Panc1 (cell line): Measurements from ENCODE around the gene TRIM39. TPM values are rescaled to one million over a fixed set of nuclear protein-coding genes. Genes with fewer than 3 reads are reported as not detected.

ENCODE experiments used
- ATAC-seq: fragments of 200-7000 bp; cut with Tn5 transposase; 2 replicates; pipeline ENCODE4 v1.9.1; 2020; ENCODE audit warnings: mild to moderate bottlenecking, moderate library complexity
- BruUV-seq: library from RNA; stranded (reverse); fragments of 400-500 nt; replicated peaks from 2 replicates; lab custom pipeline; 2021; lab: Mats Ljungman, UMichigan
- CTCF ChIA-PET: fragments of 300-600 bp; sonication (Branson Sonifier 250); formaldehyde crosslinking; loops from one replicate; lab custom pipeline; 2022; ENCODE audit warnings: antibody characterized with exemption; lab: Charles Lee
- POLR2A ChIA-PET: fragments of 300-600 bp; sonication (Branson Sonifier 250); formaldehyde crosslinking; loops from one replicate; lab custom pipeline; 2022; ENCODE audit warnings: antibody characterized with exemption; lab: Charles Lee
- DNase-seq: peaks from one replicate; pipeline ENCODE4 v3.0.0-alpha.2; 2010; ENCODE audit warnings: low read depth, low spot score
- H3K27ac ChIP-seq: 2 replicates; pipeline ENCODE4 v1.5.1; 2011; ENCODE audit warnings: mild to moderate bottlenecking, low read length, inconsistent platforms
- H3K27me3 ChIP-seq: fragments of 200-500 bp; sonication (Bioruptor generic); 2 replicates; pipeline ENCODE4 v1.6.0; 2014; ENCODE audit warnings: low read length, inconsistent platforms; ENCODE audit not compliant: control insufficient read depth, insufficient read depth
- H3K36me3 ChIP-seq: fragments of 200-500 bp; sonication (Bioruptor generic); 2 replicates; pipeline ENCODE4 v1.5.1; 2014; ENCODE audit warnings: inconsistent platforms, mild to moderate bottlenecking, low read length, moderate library complexity; ENCODE audit not compliant: control insufficient read depth, insufficient read depth
- H3K4me1 ChIP-seq: 2 replicates; pipeline ENCODE4 v1.5.1; 2011; ENCODE audit warnings: inconsistent platforms, mild to moderate bottlenecking, low read length, moderate library complexity; ENCODE audit not compliant: control insufficient read depth, insufficient read depth
- H3K4me3 ChIP-seq, 2 experiments: 2 replicates each; pipeline ENCODE4 v1.5.1; 2011 to 2012; ENCODE audit warnings: low read depth in 2 of 2, low read length in 2 of 2, mild to moderate bottlenecking in 2 of 2, inconsistent platforms in 1 of 2, moderate library complexity in 1 of 2
- H3K9me3 ChIP-seq: fragments of 200-500 bp; sonication (Bioruptor generic); 2 replicates; pipeline ENCODE4 v1.5.1; 2014; ENCODE audit warnings: low read depth, mild to moderate bottlenecking, inconsistent platforms, low read length, moderate library complexity; ENCODE audit not compliant: control insufficient read depth, insufficient read depth
- POLR2AphosphoS5 ChIP-seq: IDR thresholded peaks from 2 replicates; pipeline ENCODE4 v1.6.1; 2012; ENCODE audit warnings: mild to moderate bottlenecking, low read depth, low read length, moderate library complexity
- SIN3A ChIP-seq: IDR thresholded peaks from 2 replicates; pipeline ENCODE4 v1.6.1; 2012; ENCODE audit warnings: low read depth, mild to moderate bottlenecking, low read length, moderate library complexity, borderline replicate concordance; ENCODE audit not compliant: insufficient read depth
- TCF7L2 ChIP-seq: IDR thresholded peaks from 2 replicates; pipeline ENCODE4 v1.6.1; 2011; ENCODE audit warnings: mild to moderate bottlenecking, low read depth, low read length, inconsistent platforms
- in situ Hi-C: cut with HindIII; loops from 2 replicates; pipeline ENCODE4 v1.10.0; 2016; ENCODE audit warnings: low sequenced_read_pairs, low pct_unique_long_range_greater_than_20kb
- intact Hi-C: fragments of 100-400 bp; cut with micrococcal nuclease; formaldehyde crosslinking; loops from one replicate; pipeline ENCODE4 v1.10.0; 2022; ENCODE audit not compliant: unreplicated experiment
- total RNA-seq: library from RNA; stranded (reverse); gene quantifications from one replicate; pipeline ENCODE4 v1.2.1, GENCODE V29; 2021; ENCODE audit not compliant: unreplicated experiment
- TF ChIP-seq, protein P1 (sequence below), 2 experiments: IDR thresholded peaks; 2 replicates each; pipeline ENCODE4 v1.6.1; 2011 to 2012; ENCODE audit warnings: low read depth in 2 of 2, control low read depth in 1 of 2, low read length in 1 of 2, mild to moderate bottlenecking in 1 of 2, moderate library complexity in 1 of 2; ENCODE audit not compliant: insufficient read depth in 1 of 2
- TF ChIP-seq, protein P2 (sequence below): fragments of 450-650 bp; IDR thresholded peaks from 2 replicates; pipeline ENCODE4 v1.5.1; 2017; ENCODE audit warnings: mild to moderate bottlenecking

TRIM39 gene
- total RNA-seq, 1 experiment from 2014 or later, result 13.4 TPM

DNA sequence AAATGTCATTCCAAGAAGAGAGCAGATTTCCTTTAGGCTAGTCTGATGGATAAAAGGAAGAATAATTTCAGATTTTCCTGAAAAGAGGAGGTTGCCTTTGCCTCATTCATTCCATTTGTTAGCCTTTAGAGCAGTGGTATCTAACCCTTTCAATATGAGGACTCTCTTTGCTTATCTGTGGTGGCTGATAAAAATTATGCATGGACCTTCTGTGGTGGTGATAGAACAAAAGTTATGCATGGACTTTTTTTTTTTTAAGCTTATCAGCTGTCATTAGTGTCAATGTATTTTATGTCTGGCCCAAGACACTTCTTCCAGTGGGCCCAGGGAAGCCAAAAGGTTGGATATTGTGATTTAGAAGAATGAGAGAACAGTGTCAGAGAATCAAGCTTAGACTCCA is 1.7 kb downstream of the TRIM39 start:
- Histone ChIP-seq H3K36me3 (peaks cover 5% of the 10 kb centered on the region; the same call in 1 of the 2 replicates), H3K27ac (0 out of 2 replicates have a peak overlapping the region, but pooled peaks have one; percentile 24), H3K4me1 (peaks cover 12% of the 10 kb centered on the region), H3K9me3 (no peaks in the 10 kb centered on the region), H3K27me3 (no peaks in the 10 kb centered on the region), H3K4me3 (no peak overlapping the region)
- ChIA-PET POLR2A (interaction anchor here (0.5 kb wide), 1 partner anchor 49 kb away, joined by 9 read pairs; no protein-coding TSS in a partner anchor), CTCF (interaction anchor here (0.7 kb wide), 1 partner anchor 109 kb away, joined by 4 read pairs; no protein-coding TSS in a partner anchor)
- DNase-seq, result no peak
- TF ChIP-seq, protein P1, sequence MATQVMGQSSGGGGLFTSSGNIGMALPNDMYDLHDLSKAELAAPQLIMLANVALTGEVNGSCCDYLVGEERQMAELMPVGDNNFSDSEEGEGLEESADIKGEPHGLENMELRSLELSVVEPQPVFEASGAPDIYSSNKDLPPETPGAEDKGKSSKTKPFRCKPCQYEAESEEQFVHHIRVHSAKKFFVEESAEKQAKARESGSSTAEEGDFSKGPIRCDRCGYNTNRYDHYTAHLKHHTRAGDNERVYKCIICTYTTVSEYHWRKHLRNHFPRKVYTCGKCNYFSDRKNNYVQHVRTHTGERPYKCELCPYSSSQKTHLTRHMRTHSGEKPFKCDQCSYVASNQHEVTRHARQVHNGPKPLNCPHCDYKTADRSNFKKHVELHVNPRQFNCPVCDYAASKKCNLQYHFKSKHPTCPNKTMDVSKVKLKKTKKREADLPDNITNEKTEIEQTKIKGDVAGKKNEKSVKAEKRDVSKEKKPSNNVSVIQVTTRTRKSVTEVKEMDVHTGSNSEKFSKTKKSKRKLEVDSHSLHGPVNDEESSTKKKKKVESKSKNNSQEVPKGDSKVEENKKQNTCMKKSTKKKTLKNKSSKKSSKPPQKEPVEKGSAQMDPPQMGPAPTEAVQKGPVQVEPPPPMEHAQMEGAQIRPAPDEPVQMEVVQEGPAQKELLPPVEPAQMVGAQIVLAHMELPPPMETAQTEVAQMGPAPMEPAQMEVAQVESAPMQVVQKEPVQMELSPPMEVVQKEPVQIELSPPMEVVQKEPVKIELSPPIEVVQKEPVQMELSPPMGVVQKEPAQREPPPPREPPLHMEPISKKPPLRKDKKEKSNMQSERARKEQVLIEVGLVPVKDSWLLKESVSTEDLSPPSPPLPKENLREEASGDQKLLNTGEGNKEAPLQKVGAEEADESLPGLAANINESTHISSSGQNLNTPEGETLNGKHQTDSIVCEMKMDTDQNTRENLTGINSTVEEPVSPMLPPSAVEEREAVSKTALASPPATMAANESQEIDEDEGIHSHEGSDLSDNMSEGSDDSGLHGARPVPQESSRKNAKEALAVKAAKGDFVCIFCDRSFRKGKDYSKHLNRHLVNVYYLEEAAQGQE (IDR thresholded peaks at IDR 0.05; ENCODE audit: insufficient read depth in 1 of 2, low read depth in 2 of 2, low read length in 1 of 2), result no peak
- TF ChIP-seq TCF7L2, result no peak
- no peak for TF ChIP-seq POLR2AphosphoS5
- no peak for TF ChIP-seq SIN3A
- TF ChIP-seq, protein P2, sequence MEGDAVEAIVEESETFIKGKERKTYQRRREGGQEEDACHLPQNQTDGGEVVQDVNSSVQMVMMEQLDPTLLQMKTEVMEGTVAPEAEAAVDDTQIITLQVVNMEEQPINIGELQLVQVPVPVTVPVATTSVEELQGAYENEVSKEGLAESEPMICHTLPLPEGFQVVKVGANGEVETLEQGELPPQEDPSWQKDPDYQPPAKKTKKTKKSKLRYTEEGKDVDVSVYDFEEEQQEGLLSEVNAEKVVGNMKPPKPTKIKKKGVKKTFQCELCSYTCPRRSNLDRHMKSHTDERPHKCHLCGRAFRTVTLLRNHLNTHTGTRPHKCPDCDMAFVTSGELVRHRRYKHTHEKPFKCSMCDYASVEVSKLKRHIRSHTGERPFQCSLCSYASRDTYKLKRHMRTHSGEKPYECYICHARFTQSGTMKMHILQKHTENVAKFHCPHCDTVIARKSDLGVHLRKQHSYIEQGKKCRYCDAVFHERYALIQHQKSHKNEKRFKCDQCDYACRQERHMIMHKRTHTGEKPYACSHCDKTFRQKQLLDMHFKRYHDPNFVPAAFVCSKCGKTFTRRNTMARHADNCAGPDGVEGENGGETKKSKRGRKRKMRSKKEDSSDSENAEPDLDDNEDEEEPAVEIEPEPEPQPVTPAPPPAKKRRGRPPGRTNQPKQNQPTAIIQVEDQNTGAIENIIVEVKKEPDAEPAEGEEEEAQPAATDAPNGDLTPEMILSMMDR, result no peak
- BruUV-seq, result no TSS peak
- intact Hi-C loops, result no loop called here
- in situ Hi-C loops, result no loop called here
- ATAC-seq, result no peak

DNA sequence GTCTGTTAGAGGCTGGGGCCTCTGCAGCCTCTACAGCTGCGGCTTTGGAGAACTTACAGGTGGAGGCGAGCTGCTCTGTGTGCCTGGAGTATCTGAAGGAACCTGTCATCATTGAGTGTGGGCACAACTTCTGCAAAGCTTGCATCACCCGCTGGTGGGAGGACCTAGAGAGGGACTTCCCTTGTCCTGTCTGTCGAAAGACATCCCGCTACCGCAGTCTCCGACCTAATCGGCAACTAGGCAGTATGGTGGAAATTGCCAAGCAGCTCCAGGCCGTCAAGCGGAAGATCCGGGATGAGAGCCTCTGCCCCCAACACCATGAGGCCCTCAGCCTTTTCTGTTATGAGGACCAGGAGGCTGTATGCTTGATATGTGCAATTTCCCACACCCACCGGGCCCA is 2.6 kb downstream of the TRIM39 start:
- H3K4me3 ChIP-seq, result no peak overlapping the region
- BruUV-seq, result no TSS peak
- ChIA-PET POLR2A (no interaction called here), CTCF (no interaction called here)
- in situ Hi-C loops, result no loop called here
- H3K4me1 ChIP-seq, result peaks cover 6% of the 10 kb centered on the region; the same call in 1 of the 2 replicates
- H3K27ac ChIP-seq, result no peak overlapping the region
- DNase-seq (no peak), ATAC-seq (no peak)
- intact Hi-C loops, result no loop called here
- no peaks in the 10 kb centered on the region for H3K27me3 ChIP-seq
- peaks cover 5% of the 10 kb centered on the region; the same call in 1 of the 2 replicates for H3K36me3 ChIP-seq
- TF ChIP-seq TCF7L2, result no peak
- TF ChIP-seq SIN3A, result no peak
- TF ChIP-seq POLR2AphosphoS5, result no peak
- TF ChIP-seq, protein P1 (IDR thresholded peaks at IDR 0.05; ENCODE audit: insufficient read depth in 1 of 2, low read depth in 2 of 2, low read length in 1 of 2), result no peak
- TF ChIP-seq, protein P2, result no peak
- H3K9me3 ChIP-seq, result no peaks in the 10 kb centered on the region
